SK-N-DZ (cell line): ENCODE data around the gene IGSF23. TPM values are rescaled to one million over a fixed set of nuclear protein-coding genes. Genes with fewer than 3 reads are reported as not detected.

Experiments used
- DNase-seq: peaks from one replicate; pipeline ENCODE4 v3.0.0-alpha.2; 2015; ENCODE audit warnings: low spot score
- polyA plus RNA-seq, 2 experiments: library from polyadenylated mRNA; depleted of rRNA; stranded (reverse); fragments of >200 nt; gene quantifications; 2 replicates each; pipeline ENCODE4 v1.2.3, GENCODE V29; 2014

IGSF23 gene
- not detected in 2 replicates for polyA plus RNA-seq (2014; cell fraction: cytosol; rRNA removed)
- not detected in 2 replicates for polyA plus RNA-seq (2014; cell fraction: nucleus; rRNA removed)

- DNase-seq = no peak
These were observed at the start of gene IGSF23 for GRCh38 chr19:44613295-44614178. TSS of gene IGSF23 (plus strand) at chr19:44613563. CDS start at chr19:44613646, 83 bp downstream.

- DNase-seq = no peak
These were observed 46.4 kb upstream of the IGSF23 start for GRCh38 chr19:44566984-44567383.

- DNase-seq = no peak
These were observed 45.6 kb upstream of the IGSF23 start for GRCh38 chr19:44567745-44568144.

GRCh38 chr19:44570603-44570983 is 42.8 kb upstream of the IGSF23 start:
- DNase-seq = no peak

- peak; percentile 47 for DNase-seq
These were observed 42.2 kb upstream of the IGSF23 start for GRCh38 chr19:44570984-44571684.

GRCh38 chr19:44571830-44572580 is 41.4 kb upstream of the IGSF23 start:
- DNase-seq = no peak

GRCh38 chr19:44572581-44572900 is 40.8 kb upstream of the IGSF23 start:
- no peak for DNase-seq

- DNase-seq = no peak
These were observed 40.2 kb upstream of the IGSF23 start for GRCh38 chr19:44573183-44573582.

- no peak for DNase-seq
These were observed 39.7 kb upstream of the IGSF23 start for GRCh38 chr19:44573627-44574026.

GRCh38 chr19:44574186-44574950 is 39.0 kb upstream of the IGSF23 start:
- no peak for DNase-seq

- no peak for DNase-seq
These were observed 38.2 kb upstream of the IGSF23 start for GRCh38 chr19:44575116-44575700.

GRCh38 chr19:44576843-44577565 is 36.4 kb upstream of the IGSF23 start:
- DNase-seq = peak; percentile 12

GRCh38 chr19:44577566-44577874 is 35.8 kb upstream of the IGSF23 start:
- DNase-seq = no peak

GRCh38 chr19:44579663-44580365 is 33.5 kb upstream of the IGSF23 start:
- no peak for DNase-seq

GRCh38 chr19:44580366-44580895 is 32.9 kb upstream of the IGSF23 start:
- no peak for DNase-seq

GRCh38 chr19:44581288-44581687 is 32.1 kb upstream of the IGSF23 start:
- no peak for DNase-seq

GRCh38 chr19:44582581-44583265 is 30.6 kb upstream of the IGSF23 start:
- DNase-seq = no peak

GRCh38 chr19:44585371-44586133 is 27.8 kb upstream of the IGSF23 start:
- no peak for DNase-seq
